T47D (cell line): ENCODE measurements around the gene SMURF1.
"Not testable (repeated sequence)": the region's sequence is repeated elsewhere in the genome, so short reads cannot be mapped to it uniquely, and the experiment has no call there.

ENCODE experiments used
- DNase-seq, 2 experiments: peaks; one replicate each; pipeline versions ENCODE4 v3.0.0 to v3.0.0-alpha.2; 2011 to 2012; ENCODE audit warnings: low read depth in 1 of 2, low spot score in 1 of 2
- JUND ChIP-seq: IDR thresholded peaks from 2 replicates; pipeline ENCODE4 v1.6.1; 2012; ENCODE audit warnings: low read depth
- in situ Hi-C: cut with HindIII; loops from 2 replicates; pipeline ENCODE4 v1.10.0; 2016; ENCODE audit warnings: low sequenced_read_pairs, low pct_unique_long_range_greater_than_20kb

The SMURF1 gene

DNA sequence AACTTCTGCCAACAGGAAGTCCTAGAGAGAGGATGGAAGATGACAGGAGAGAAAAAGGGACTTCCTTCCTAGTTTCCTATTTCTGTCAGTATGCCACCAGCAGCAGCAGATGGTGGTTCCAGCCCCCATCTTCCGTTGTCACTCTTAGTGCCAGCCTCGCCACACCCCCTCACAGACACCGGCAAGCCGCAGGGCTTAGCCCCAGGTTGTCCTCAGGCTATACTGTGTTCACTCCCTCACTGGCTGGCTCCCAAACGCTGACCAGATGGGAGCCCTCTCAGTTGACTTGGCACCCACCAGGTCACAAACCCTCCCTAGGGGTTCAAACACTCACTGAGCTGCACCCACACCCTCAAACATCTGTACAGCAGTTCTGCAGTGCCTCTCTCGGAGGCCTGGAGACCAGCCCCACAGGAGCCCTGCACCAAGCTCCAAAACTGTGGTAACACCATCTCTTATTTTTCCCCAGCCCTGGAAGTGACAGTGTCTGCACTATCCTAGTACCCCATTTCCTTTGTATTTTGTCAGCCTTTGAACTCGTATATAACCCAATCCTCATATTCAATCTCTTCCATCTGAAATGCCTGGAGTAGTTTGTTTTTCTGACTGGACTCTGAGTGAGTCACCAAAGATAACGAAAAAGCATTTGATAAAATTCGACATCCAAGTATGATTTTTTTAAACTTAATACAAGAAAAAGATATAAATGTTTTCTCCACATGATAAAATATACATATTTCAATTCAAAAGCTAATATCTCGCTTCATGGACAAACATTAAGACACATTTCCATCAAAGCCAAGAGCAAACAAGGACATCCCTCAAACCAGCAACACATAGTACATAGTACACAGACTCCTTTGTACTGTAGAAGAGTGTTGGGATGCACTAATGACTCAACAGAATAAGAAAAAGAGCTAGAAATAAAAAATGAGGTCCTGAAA, 34.5 kb downstream of the SMURF1 start:
- in situ Hi-C loops: no loop called here
- no peak for TF ChIP-seq JUND
- DNase-seq: no peak

GRCh38 chr7:99108613-99109012, 35.3 kb downstream of the SMURF1 start:
- no peak for TF ChIP-seq JUND
- DNase-seq: no peak
- in situ Hi-C loops: no loop called here

DNA sequence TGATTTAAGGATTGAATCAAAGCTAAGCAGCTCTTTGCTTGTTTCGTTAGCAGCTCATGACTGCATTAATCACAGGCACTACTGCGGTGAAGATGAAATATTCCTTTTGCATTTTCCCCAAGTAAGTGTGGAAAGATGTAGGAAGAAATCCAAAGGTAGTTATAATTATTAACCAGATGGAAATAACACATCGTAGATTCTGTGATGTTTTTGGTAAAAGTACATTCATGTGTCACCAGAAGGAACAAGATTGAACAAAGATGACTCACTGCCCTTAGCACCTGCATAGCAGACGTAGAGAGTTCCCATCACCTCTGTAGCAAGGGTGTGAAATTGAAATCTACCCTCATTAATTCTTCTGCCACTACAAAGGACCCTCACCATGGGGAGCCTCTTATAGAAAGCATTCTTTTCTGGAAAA, 37.1 kb downstream of the SMURF1 start:
- no peak for TF ChIP-seq JUND
- in situ Hi-C loops: no loop called here
- no peak for DNase-seq

DNA sequence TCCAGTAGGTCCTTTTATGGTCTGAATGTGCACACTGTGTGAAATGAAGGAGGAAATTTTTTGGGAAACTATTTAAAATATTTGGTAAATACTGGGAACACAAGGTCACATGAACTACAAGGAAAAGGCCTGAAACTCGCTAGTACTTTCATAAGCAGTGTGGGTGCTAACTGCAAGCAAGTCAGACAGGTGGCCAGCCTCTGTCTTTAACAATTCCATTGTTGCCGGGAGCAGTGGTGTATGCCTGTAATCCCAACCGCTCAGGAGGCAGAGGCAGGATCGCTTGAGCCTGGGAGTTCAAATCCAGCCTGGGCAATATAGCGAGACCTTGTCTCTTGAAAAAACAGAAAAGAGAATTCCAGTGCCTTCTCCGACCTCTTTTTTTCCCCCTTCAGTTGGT, 37.5 kb downstream of the SMURF1 start:
- DNase-seq: no peak
- in situ Hi-C loops: no loop called here

DNA sequence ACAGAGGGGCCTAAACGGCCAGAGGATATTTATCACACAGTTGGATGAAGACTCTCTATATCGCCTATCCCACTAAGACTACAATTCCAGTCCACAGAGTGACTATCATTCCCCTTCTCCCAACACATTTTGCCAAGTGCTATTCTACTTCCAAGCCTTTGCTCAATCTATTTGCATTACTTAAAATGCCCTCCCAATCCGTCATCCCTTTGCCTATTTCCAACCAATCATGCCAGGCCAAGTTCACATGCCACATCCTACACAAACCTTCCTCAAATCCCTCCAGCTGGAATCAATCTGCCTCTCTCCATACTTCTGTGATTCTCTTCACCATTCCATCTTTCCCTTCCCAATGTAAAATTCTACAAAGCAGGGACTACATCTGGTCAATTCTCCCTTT, 38.2 kb downstream of the SMURF1 start:
- DNase-seq: no peak
- in situ Hi-C loops: no loop called here
- no peak for TF ChIP-seq JUND

More for the DNA sequence above, 37.5 kb downstream of the SMURF1 start:
- no peak for TF ChIP-seq JUND

DNA sequence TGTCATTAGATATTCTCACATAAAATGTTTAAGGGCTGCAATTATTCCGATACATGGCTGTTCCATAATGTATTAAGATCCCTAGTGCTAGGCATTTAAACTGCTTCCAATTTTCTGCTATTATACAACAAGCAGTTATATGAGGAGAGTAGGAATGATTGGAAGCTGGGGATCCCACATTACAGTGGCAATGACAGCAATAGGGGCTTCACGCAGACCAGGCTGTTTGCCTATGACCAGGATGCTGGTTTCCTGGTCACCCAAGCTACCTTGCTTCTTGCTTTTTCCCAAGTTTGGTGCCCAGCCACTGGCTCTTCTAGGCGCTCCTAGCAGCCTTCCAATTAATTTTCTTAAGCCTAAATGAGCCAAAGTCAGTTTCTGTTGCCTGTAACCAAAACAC, 39.3 kb downstream of the SMURF1 start:
- in situ Hi-C loops: no loop called here
- no peak for TF ChIP-seq JUND
- no peak for DNase-seq

- in situ Hi-C loops: not testable (repeated sequence)
Observed at GRCh38 chr7:99103836-99104235, 40.1 kb downstream of the SMURF1 start.

GRCh38 chr7:99102809-99103690, 40.9 kb downstream of the SMURF1 start:
- TF ChIP-seq JUND: no peak
- no peak for DNase-seq
- in situ Hi-C loops: no loop called here

More at GRCh38 chr7:99103836-99104235, 40.1 kb downstream of the SMURF1 start:
- not testable (repeated sequence) for DNase-seq

GRCh38 chr7:99102361-99102760, 41.5 kb downstream of the SMURF1 start:
- in situ Hi-C loops: no loop called here
- no peak for DNase-seq
- no peak for TF ChIP-seq JUND

- in situ Hi-C loops, DNase-seq: not testable (repeated sequence)
Observed at GRCh38 chr7:99101516-99101915, 42.4 kb downstream of the SMURF1 start.

DNA sequence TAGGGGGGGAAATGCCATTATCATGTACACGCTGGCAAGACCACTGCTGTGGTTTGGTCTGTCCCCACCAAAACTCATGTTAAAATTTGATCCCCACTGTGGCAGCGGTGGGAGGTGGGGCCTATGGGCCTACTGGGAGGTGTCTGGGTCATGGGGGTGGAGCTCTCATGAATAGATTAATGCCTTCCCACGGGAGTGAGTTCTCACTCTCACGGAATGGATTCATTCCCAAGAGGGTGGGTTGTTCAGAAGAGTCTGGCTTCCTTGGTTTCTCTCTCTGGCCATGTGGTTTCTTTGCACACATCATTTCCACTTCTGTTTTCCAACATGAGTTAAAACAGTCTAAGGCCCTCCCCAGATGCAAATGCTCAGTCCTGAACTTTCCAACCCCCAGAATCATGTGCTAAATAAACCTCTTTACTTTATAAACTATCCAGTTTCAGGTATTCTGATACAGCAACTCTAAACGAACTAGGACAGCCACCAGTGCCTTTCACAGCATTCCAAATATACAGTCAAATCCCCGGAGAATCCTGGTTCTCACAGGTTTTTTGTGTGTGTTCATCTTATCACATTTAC, 44.3 kb downstream of the SMURF1 start:
- in situ Hi-C loops: no loop called here
- no peak for TF ChIP-seq JUND
- DNase-seq: no peak

DNA sequence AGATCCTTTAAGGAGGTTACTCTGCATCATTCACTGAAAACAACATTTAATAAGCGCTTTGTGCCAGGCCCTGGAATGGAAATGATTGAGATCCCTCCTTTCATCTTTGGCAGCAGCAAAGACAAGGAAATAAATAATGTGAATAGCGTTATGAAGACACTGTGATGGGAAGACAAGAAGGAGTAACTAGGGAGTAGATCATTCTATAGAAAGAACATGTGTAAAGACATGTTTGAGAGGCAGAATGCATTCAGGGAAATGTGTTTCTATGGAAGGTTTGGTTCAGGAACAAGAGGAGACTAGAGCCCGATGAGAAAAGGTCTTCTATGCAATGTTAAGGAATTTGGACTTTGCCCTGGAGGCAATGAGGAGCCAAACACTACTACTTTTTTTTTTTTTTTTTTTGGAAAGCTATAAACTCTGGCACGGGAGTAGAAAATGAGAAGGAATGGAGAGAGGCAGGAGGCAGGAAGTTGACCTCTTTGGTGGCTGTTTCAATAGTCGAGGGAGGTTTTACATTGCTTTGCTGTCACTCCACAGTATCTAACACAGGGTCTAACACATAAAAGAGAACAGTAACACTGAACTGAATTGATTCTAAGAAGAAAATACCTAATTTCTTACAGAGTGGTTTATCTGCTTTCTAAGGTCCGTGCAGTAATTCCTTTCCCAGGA, 44.9 kb downstream of the SMURF1 start:
- TF ChIP-seq JUND: no peak
- peak in 1 of 2 experiments; percentile 58 for DNase-seq
- in situ Hi-C loops: no loop called here
